ENCODE results near the gene BEST2.
A peak's percentile ranks its signal among the peaks of the same experiment; 100 is the strongest.

Gene BEST2

DNA sequence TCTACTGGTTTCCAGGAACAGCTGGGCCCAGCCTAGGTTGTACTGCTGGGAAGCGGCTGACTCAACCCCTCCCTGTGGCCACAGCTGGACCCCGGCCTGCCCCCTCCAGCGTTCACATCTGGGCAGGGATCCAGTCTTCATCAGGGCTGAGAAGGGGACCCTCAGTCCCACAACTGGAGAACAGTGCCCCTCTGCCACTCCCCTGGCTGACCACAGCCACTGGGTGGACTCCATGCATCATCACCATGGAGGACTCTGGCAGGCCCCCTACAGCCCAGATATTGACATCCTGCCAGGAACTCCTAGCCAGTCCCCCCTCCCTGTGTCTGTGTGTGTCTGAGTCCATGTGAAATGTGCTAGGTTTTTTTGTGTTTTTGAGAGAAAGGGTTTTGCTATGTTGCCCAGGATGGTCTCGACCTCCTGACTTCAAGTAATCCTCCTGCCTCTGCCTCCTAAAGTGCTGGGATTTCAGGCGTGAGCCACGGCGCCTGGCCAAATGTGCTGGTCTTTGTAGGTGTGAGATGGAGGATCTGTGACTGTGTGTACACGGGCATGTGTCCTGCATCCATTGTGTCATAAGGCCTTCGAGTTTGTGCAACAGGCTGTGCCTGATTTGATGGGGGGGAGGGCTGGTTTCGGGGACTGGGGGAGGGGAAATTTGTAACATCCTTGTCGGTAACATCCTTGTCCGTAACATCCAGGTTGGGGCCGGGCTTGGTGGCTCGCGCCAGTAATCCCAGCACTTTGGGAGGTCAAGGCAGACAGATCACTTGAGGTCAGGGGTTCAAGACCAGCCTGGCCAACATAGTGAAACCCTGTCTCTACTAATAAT lies 27.8 kb downstream of the BEST2 start:
- intact Hi-C loops (cut with DNase I; ENCODE audit: low total_unique reads): loop anchor here (2.0 kb wide), 1 partner anchor 13 kb away; no protein-coding TSS in a partner anchor
- TF ChIP-seq, protein P1, sequence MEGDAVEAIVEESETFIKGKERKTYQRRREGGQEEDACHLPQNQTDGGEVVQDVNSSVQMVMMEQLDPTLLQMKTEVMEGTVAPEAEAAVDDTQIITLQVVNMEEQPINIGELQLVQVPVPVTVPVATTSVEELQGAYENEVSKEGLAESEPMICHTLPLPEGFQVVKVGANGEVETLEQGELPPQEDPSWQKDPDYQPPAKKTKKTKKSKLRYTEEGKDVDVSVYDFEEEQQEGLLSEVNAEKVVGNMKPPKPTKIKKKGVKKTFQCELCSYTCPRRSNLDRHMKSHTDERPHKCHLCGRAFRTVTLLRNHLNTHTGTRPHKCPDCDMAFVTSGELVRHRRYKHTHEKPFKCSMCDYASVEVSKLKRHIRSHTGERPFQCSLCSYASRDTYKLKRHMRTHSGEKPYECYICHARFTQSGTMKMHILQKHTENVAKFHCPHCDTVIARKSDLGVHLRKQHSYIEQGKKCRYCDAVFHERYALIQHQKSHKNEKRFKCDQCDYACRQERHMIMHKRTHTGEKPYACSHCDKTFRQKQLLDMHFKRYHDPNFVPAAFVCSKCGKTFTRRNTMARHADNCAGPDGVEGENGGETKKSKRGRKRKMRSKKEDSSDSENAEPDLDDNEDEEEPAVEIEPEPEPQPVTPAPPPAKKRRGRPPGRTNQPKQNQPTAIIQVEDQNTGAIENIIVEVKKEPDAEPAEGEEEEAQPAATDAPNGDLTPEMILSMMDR (IDR thresholded peaks at IDR 0.05): no peak
- H3K27ac ChIP-seq: peak overlapping the region; percentile 90 to 91
- H3K27me3 ChIP-seq: no peaks in the 10 kb centered on the region
- H3K4me3 ChIP-seq: peak overlapping the region; percentile 61 to 63
- peaks cover 5 to 60% (median 51%) of the 10 kb centered on the region in 4 donors for H3K4me1 ChIP-seq
- no peaks in the 10 kb centered on the region for H3K9me3 ChIP-seq
- H3K36me3 ChIP-seq: no peaks in the 10 kb centered on the region
- peak in 1 of 2 donors; percentile 82 for DNase-seq

DNA sequence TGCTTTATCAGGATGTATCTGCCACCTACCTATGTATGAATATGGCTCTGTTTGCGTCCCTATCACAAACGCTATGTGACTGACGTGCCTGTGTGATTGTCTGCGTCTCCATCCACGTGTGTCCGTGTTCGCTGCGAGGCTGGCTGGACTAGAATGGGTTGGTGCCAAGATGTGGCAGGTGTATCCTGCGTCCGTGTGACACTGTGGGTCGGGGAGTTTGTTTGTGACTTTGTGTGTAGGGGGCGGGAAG lies 30.5 kb downstream of the BEST2 start:
- no peaks in the 10 kb centered on the region for H3K9me3 ChIP-seq
- no peaks in the 10 kb centered on the region for H3K36me3 ChIP-seq
- peak overlapping the region; percentile 98 to 99 for H3K27ac ChIP-seq
- intact Hi-C loops (cut with DNase I; ENCODE audit: low total_unique reads): no loop called here
- DNase-seq: peak in 1 of 2 donors; percentile 68
- TF ChIP-seq, protein P1 (IDR thresholded peaks at IDR 0.05): no peak
- H3K27me3 ChIP-seq: no peaks in the 10 kb centered on the region
- peaks cover 5 to 76% (median 70%) of the 10 kb centered on the region in 4 donors for H3K4me1 ChIP-seq
- peak overlapping the region; percentile 51 to 64 for H3K4me3 ChIP-seq

DNA sequence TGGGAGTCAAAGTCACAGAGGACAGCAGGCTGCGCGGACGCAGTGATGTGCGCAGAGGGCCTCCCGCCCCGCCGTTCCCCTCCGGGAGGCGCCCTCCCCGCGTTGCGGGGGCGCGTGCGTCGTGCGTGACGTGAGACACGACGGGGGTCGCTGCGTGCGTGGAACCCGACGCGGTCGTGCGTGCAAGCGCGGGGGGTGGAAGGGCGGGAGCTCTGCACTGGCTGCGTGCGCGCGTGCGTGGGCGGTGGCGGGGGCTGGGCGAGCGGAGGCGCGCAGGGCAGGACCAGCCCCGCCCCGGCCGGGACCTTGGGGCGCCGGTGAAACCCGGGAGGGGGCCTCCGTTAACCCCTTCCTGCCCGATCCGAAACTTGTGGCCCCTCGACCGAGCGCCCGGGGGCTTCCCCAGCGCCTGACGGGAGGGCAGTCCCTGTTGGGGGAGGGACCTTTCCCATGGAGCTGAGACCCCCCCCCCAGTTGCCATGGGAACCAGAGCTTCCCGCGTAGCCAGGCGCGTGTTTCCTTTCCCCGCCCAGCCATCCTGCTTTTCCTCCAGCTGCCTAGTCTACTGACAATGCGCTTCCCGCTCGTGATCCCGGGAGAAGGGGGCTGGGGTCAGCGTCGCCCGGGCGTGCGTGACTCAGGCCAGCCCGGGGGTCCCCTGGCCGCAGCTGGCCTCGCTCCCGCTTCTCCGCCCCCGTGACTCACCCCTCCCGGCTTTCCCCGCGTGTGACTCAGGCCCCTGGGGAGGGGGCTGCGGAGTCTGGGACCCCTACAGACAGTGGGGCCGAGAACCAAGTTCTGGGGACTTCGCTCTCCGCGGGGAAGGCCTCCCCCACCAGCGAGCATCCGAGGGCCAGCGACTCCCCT lies 31.1 kb downstream of the BEST2 start:
- Histone ChIP-seq H3K9me3 (no peaks in the 10 kb centered on the region), H3K27ac (peak overlapping the region; percentile 98 to 99), H3K36me3 (no peaks in the 10 kb centered on the region), H3K27me3 (no peaks in the 10 kb centered on the region), H3K4me3 (peak overlapping the region; percentile 51 to 64), H3K4me1 (peaks cover 5 to 76% (median 69%) of the 10 kb centered on the region in 4 donors)
- DNase-seq: peak; percentile 84 to 95
- intact Hi-C loops (cut with DNase I; ENCODE audit: low total_unique reads): no loop called here
- TF ChIP-seq, protein P1 (IDR thresholded peaks at IDR 0.05): peak in 1 of 2 experiments; percentile 23

DNA sequence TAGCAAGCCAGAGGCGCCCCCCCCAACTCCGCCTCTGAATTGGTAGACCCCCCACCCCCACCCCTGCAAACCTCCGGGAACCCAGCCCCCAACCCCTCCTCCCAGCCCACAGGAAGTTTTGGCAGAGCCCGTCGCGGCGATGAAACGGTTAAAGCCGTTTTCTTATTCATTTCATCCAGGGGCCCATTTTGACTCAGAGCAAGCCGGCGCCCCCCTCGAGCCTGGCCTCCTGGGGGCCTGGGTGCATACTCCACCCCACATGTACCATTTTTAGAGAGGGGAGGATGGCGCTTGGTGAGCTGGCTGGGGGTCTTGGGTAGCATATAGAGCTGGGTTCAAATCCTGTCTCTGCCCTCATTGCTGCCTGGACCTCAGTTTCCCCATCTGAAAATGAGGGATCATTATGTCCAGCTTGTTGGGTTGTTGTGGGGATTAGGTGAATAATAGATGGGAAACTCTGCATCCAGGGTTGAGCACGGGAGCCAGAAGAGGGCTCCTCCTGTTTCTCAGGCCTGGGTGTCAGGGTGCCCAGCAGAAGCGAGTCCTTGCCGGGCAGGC lies 31.8 kb downstream of the BEST2 start:
- H3K4me3 ChIP-seq: peak overlapping the region; percentile 51 to 64
- H3K9me3 ChIP-seq: no peaks in the 10 kb centered on the region
- no peaks in the 10 kb centered on the region for H3K36me3 ChIP-seq
- H3K27me3 ChIP-seq: no peaks in the 10 kb centered on the region
- peaks cover 5 to 79% (median 74%) of the 10 kb centered on the region in 4 donors for H3K4me1 ChIP-seq
- intact Hi-C loops (cut with DNase I; ENCODE audit: low total_unique reads): no loop called here
- peak overlapping the region; percentile 98 to 99 for H3K27ac ChIP-seq
- TF ChIP-seq, protein P1 (IDR thresholded peaks at IDR 0.05): no peak
- DNase-seq: no peak

DNA sequence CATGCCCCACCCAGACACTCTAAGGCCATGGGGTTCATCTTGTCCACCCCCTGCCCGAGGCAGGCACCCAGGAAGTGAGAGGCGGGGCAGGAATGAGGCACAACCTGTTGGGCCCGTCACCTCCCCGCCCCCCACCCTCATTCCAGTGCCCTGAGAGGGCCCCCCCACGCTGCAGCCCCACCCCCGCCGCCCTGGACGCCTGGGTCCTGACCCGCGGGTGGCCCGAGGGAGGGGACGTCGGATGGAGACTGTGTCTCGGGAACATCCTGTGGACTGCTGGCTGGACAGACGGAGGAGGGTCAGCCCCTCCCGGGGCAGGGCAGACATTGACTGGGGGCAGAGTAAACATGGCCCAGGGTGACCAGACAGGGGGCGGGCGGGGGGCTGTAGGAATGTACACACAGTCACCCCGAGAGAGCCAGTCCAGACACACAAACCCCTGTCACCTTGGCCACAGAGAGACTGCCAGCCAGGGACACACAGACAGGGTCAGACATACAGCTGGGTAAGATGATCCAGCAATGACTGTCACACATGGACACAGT lies 32.3 kb downstream of the BEST2 start:
- peaks cover 5 to 79% (median 74%) of the 10 kb centered on the region in 4 donors for H3K4me1 ChIP-seq
- intact Hi-C loops (cut with DNase I; ENCODE audit: low total_unique reads): no loop called here
- peak overlapping the region; percentile 98 to 99 for H3K27ac ChIP-seq
- H3K9me3 ChIP-seq: no peaks in the 10 kb centered on the region
- H3K4me3 ChIP-seq: peak overlapping the region in 1 of 2 donors; percentile 64
- H3K36me3 ChIP-seq: no peaks in the 10 kb centered on the region
- TF ChIP-seq, protein P1 (IDR thresholded peaks at IDR 0.05): no peak
- DNase-seq: peak in 1 of 2 donors; percentile 87
- no peaks in the 10 kb centered on the region for H3K27me3 ChIP-seq

All from tibial artery (tissue), 4 donors.